Epithelial cell of prostate (primary cell): Measurements from ENCODE around the gene LARP1.
"Not testable (repeated sequence)": the region's sequence is repeated elsewhere in the genome, so short reads cannot be mapped to it uniquely, and the experiment has no call there.

ENCODE experiments used
- DNase-seq: peaks from one replicate; pipeline ENCODE4 v3.0.0-alpha.2; 2011; ENCODE audit warnings: low read depth, low spot score
- H3K27ac ChIP-seq: fragments of 450-650 bp; 2 replicates; pipeline ENCODE4 v1.5.1; 2017; ENCODE audit warnings: mild to moderate bottlenecking

Gene LARP1

GRCh38 chr5:154758977-154759376 lies 3.8 kb downstream of the LARP1 start:
- DNase-seq = no peak
- peak overlapping the region; percentile 17 for H3K27ac ChIP-seq

GRCh38 chr5:154759868-154760267 lies 4.7 kb downstream of the LARP1 start:
- not testable (repeated sequence) for H3K27ac ChIP-seq, DNase-seq

- no peak for DNase-seq
- no peak overlapping the region for H3K27ac ChIP-seq
Measured at GRCh38 chr5:154761046-154761736, 6.0 kb downstream of the LARP1 start.

- no peak overlapping the region for H3K27ac ChIP-seq
- DNase-seq = no peak
Measured at GRCh38 chr5:154762261-154762660, 7.1 kb downstream of the LARP1 start.

GRCh38 chr5:154762700-154763099 lies 7.5 kb downstream of the LARP1 start:
- no peak for DNase-seq
- no peak overlapping the region for H3K27ac ChIP-seq

GRCh38 chr5:154764967-154765366 lies 9.8 kb downstream of the LARP1 start:
- H3K27ac ChIP-seq = no peak overlapping the region
- no peak for DNase-seq

GRCh38 chr5:154765396-154765925 lies 10.3 kb downstream of the LARP1 start:
- no peak for DNase-seq
- no peak overlapping the region for H3K27ac ChIP-seq

GRCh38 chr5:154766558-154767281 lies 11.5 kb downstream of the LARP1 start:
- no peak for DNase-seq
- H3K27ac ChIP-seq = no peak overlapping the region

GRCh38 chr5:154767576-154767975 lies 12.4 kb downstream of the LARP1 start:
- H3K27ac ChIP-seq = no peak overlapping the region
- DNase-seq = no peak

GRCh38 chr5:154768207-154768606 lies 13.0 kb downstream of the LARP1 start:
- H3K27ac ChIP-seq = no peak overlapping the region
- no peak for DNase-seq

GRCh38 chr5:154770111-154770510 lies 14.9 kb downstream of the LARP1 start:
- H3K27ac ChIP-seq = no peak overlapping the region
- DNase-seq = no peak

GRCh38 chr5:154771383-154771901 lies 16.3 kb downstream of the LARP1 start:
- no peak for DNase-seq
- H3K27ac ChIP-seq = no peak overlapping the region

GRCh38 chr5:154773326-154773725 lies 18.1 kb downstream of the LARP1 start:
- H3K27ac ChIP-seq = no peak overlapping the region

GRCh38 chr5:154776167-154776566 lies 21.0 kb downstream of the LARP1 start:
- no peak for DNase-seq
- H3K27ac ChIP-seq = no peak overlapping the region

More at GRCh38 chr5:154773326-154773725, 18.1 kb downstream of the LARP1 start:
- no peak for DNase-seq

- peak overlapping the region; percentile 35 for H3K27ac ChIP-seq
- no peak for DNase-seq
Measured at GRCh38 chr5:154778534-154778933, 23.4 kb downstream of the LARP1 start.

- peak overlapping the region; percentile 35 for H3K27ac ChIP-seq
- DNase-seq = peak; percentile 60
Measured at GRCh38 chr5:154779105-154779504, 23.9 kb downstream of the LARP1 start.

- DNase-seq = no peak
- no peak overlapping the region for H3K27ac ChIP-seq
Measured at GRCh38 chr5:154780128-154780527, 25.0 kb downstream of the LARP1 start.

GRCh38 chr5:154782326-154782725 lies 27.1 kb downstream of the LARP1 start:
- no peak for DNase-seq
- H3K27ac ChIP-seq = no peak overlapping the region

GRCh38 chr5:154782812-154783592 lies 27.8 kb downstream of the LARP1 start:
- DNase-seq = no peak
- no peak overlapping the region for H3K27ac ChIP-seq

- no peak overlapping the region for H3K27ac ChIP-seq
- DNase-seq = no peak
Measured at GRCh38 chr5:154783774-154784460, 28.7 kb downstream of the LARP1 start.
